Prostate gland (tissue), 2 donors: ENCODE measurements around the gene GRAMD4.

Experiments
- POLR2A ChIP-seq: fragments of 450-650 bp; IDR thresholded peaks from one replicate; pipeline ENCODE4 v1.6.1; 2016; ENCODE audit warnings: antibody characterized with exemption, mild to moderate bottlenecking
- TF ChIP-seq, protein P1 (sequence below), 4 experiments: fragments of 200-600 bp in 2 of 4; fragments of 450-650 bp in 2 of 4; sonication (generic) in 2 of 4; IDR thresholded peaks; 1 replicate in 3 of 4; 2 replicates in 1 of 4; pipeline ENCODE4 v1.5.1; 2016 to 2019; ENCODE audit warnings: antibody characterized with exemption in 4 of 4, mild to moderate bottlenecking in 2 of 4, moderate library complexity in 2 of 4

- no peak for TF ChIP-seq POLR2A
- TF ChIP-seq, protein P1, sequence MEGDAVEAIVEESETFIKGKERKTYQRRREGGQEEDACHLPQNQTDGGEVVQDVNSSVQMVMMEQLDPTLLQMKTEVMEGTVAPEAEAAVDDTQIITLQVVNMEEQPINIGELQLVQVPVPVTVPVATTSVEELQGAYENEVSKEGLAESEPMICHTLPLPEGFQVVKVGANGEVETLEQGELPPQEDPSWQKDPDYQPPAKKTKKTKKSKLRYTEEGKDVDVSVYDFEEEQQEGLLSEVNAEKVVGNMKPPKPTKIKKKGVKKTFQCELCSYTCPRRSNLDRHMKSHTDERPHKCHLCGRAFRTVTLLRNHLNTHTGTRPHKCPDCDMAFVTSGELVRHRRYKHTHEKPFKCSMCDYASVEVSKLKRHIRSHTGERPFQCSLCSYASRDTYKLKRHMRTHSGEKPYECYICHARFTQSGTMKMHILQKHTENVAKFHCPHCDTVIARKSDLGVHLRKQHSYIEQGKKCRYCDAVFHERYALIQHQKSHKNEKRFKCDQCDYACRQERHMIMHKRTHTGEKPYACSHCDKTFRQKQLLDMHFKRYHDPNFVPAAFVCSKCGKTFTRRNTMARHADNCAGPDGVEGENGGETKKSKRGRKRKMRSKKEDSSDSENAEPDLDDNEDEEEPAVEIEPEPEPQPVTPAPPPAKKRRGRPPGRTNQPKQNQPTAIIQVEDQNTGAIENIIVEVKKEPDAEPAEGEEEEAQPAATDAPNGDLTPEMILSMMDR (IDR thresholded peaks at IDR 0.05): no peak
These were observed 37.4 kb downstream of the GRAMD4 start for GRCh38 chr22:46657655-46657953.
